Astrocyte of the cerebellum (primary cell): Measurements from ENCODE around the gene ATPAF1.

Experiments
- DNase-seq: peaks from one replicate; pipeline ENCODE4 v3.0.0-alpha.2; 2011; ENCODE audit warnings: low read depth
- H3K4me3 ChIP-seq: 2 replicates; pipeline ENCODE4 v1.5.1; 2011; ENCODE audit warnings: mild to moderate bottlenecking, low read depth, low read length, moderate library complexity
- in situ Hi-C: cut with HindIII; loops from 2 replicates; pipeline ENCODE4 v1.10.0; 2017; ENCODE audit warnings: low sequenced_read_pairs
- TF ChIP-seq, protein P1 (sequence below): IDR thresholded peaks from 2 replicates; pipeline ENCODE4 v1.5.1; 2012; ENCODE audit warnings: low read length, low read depth, moderate library complexity, mild to moderate bottlenecking; ENCODE audit errors: missing control alignments

Gene ATPAF1

DNA sequence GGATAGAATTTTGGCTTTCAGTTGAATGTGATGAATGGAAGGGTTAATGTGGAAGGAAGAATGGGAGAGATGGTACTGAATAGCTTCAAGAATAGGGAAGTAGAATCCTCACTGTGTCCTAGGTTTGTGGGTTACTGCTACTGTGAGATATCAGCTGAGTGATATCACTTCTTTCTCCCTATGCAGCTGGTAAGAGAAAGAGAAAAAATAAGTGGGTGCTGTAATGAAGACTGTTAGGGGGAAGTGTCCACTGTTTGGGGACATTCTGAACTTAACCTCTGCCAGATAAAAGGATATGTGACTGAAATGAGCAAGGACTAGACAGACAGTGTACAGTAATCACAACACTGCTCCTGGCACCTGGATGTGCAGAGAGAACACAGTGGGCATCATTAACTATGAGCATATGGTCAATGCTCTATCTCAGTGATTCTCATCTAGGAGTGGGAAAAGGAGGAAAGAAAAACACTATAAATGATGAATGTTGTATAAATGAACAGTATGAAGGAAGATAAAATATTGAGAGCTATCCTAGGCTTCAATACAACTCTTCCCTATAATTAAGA lies 26.0 kb downstream of the ATPAF1 start:
- TF ChIP-seq, protein P1, sequence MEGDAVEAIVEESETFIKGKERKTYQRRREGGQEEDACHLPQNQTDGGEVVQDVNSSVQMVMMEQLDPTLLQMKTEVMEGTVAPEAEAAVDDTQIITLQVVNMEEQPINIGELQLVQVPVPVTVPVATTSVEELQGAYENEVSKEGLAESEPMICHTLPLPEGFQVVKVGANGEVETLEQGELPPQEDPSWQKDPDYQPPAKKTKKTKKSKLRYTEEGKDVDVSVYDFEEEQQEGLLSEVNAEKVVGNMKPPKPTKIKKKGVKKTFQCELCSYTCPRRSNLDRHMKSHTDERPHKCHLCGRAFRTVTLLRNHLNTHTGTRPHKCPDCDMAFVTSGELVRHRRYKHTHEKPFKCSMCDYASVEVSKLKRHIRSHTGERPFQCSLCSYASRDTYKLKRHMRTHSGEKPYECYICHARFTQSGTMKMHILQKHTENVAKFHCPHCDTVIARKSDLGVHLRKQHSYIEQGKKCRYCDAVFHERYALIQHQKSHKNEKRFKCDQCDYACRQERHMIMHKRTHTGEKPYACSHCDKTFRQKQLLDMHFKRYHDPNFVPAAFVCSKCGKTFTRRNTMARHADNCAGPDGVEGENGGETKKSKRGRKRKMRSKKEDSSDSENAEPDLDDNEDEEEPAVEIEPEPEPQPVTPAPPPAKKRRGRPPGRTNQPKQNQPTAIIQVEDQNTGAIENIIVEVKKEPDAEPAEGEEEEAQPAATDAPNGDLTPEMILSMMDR = no peak
- no peak for DNase-seq
- in situ Hi-C loops = no loop called here
- no peak overlapping the region for H3K4me3 ChIP-seq

DNA sequence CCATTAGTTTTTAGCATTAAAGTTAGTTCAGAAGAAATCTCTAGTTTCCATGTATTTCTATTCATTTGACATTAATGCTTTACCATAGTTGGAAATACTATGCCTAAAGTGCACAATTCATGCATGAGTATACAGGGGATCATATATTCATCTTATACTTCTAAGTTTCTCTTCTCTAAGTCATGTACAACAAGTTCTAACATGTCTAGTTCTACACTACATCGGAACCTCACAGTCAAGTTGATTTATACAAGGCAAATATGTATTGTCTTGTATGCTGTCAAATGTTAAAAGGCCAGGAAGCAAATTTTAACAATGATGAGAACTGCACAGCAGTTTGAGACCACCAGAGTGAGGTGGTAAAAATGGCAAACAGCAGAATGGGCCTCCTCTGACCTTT lies 28.6 kb downstream of the ATPAF1 start:
- in situ Hi-C loops = no loop called here
- no peak for DNase-seq
- TF ChIP-seq, protein P1 = no peak
- H3K4me3 ChIP-seq = no peak overlapping the region

DNA sequence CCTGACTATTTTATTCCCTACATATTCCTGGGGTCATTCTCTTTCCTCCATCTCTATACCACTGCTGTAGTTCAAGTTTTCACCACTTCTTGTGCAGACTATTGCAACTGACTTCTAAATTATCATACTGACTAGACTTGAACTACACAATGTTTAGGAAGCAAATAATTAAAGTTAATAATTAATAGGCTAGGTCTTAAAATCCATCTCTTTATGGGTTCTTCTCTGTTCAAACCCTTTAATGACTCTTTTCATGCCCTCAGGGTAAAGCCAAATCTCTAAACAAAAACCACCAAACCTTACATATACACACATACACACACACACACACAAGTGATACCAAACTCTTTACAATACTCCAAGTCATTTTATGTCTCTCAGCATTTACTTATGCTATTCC lies 29.2 kb downstream of the ATPAF1 start:
- in situ Hi-C loops = no loop called here
- TF ChIP-seq, protein P1 = no peak

DNA sequence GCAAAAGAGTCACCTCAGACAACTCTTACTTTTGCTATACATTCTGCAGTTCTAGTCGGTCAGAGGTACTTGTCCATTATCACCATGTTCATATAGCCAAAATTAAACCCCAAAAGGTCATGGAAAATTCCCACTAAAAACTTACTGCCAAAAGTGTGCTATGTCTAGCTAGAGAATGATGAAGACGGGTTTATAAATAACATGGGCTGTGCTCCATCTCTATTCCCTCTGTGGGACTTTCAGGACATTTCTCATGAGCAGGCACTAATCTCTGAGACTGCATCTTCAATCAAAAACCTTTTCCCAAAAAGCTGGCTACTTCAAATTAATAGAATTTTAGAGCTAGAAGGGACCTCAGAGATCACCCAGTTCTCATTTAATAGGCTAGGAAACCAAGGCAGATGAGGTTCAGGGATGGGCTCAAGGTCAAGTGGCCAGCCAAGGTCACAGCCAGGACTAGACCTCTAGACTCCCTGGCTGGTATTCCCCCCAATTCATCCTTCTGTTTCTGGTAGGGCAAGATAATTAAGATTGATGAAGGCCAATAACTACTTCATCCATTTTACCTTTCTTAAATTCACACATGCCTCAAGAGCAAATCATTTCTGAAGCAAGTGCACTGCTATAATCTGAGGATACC lies 30.6 kb downstream of the ATPAF1 start:
- TF ChIP-seq, protein P1 = no peak
- in situ Hi-C loops = no loop called here
- DNase-seq = no peak

More for the DNA sequence above, 29.2 kb downstream of the ATPAF1 start:
- no peak for DNase-seq
- no peak overlapping the region for H3K4me3 ChIP-seq

DNA sequence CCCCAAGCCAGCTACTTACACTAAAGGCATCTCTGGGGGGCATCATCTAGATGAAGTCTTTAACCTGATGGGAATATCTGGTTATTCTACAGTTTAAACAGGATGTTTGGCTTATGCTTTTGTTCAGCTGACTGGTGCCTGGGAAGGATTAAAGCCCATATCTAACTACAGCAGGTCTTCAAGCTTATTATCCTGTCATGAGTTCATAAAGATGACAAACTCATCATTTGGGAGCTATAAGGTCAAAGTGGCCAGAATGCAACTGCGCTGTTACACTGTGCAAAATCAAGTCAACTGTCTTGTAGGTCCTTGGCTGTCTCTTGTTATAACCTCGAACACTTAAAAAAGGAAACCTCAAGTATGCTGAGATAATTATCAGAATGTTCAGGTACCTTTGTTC lies 33.0 kb downstream of the ATPAF1 start:
- in situ Hi-C loops = no loop called here
- DNase-seq = no peak
- TF ChIP-seq, protein P1 = no peak
- H3K4me3 ChIP-seq = no peak overlapping the region

More for the DNA sequence above, 30.6 kb downstream of the ATPAF1 start:
- no peak overlapping the region for H3K4me3 ChIP-seq

DNA sequence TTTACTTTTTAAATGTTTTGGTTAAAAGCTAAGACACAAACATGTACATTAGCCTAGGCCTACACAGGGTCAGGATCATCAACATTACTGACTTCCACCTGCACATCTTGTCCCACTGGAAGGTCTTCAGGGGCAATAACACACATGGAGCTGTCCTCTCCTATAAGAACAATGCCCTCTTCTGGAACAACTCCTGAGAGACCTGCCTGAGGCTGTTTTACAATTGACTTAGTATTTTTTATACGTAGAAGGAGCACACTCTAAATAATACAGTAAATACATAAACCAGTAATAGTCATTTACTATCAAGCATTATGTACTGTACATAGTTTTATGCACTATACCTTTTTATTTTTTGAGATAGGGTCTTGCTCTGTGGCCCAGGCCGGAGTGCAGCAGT lies 37.4 kb downstream of the ATPAF1 start:
- no peak overlapping the region for H3K4me3 ChIP-seq
- TF ChIP-seq, protein P1 = no peak
- in situ Hi-C loops = no loop called here
- no peak for DNase-seq
